ENCODE results near the gene HTR3C. TPM values are rescaled to one million over a fixed set of nuclear protein-coding genes. Genes with fewer than 3 reads are reported as not detected.
A peak's percentile ranks its signal among the peaks of the same experiment; 100 is the strongest.
"Not testable (repeated sequence)": the region's sequence is repeated elsewhere in the genome, so short reads cannot be mapped to it uniquely, and the experiment has no call there.

The HTR3C gene
- total RNA-seq, 1 donor, result not detected

GRCh38 chr3:184017672-184018423 is 35.0 kb upstream of the HTR3C start, which contains the start of gene ABCC5:
Gene ABCC5, minus strand, starts transcription at chr3:184017884. Its CDS starts 3,492 bp downstream, at chr3:184014392.
- H3K4me3 ChIP-seq (ENCODE audit: low read depth, low read length), result peak within 1 kb of the TSS; percentile 99
- TF ChIP-seq CTCF (IDR thresholded peaks at IDR 0.05; ENCODE audit: insufficient read depth, low read length), result no peak
- peak; percentile 93 for DNase-seq (ENCODE audit: low read depth)

- H3K4me3 ChIP-seq (ENCODE audit: low read depth, low read length), result peak overlapping the region; percentile 99
- no peak for DNase-seq (ENCODE audit: low read depth)
- TF ChIP-seq CTCF (IDR thresholded peaks at IDR 0.05; ENCODE audit: insufficient read depth, low read length), result no peak
Measured at GRCh38 chr3:184018424-184018973, 34.3 kb upstream of the HTR3C start.

- TF ChIP-seq CTCF (IDR thresholded peaks at IDR 0.05; ENCODE audit: insufficient read depth, low read length), result no peak
- DNase-seq (ENCODE audit: low read depth), result no peak
- no peak overlapping the region for H3K4me3 ChIP-seq (ENCODE audit: low read depth, low read length)
Measured at GRCh38 chr3:184022323-184022722, 30.5 kb upstream of the HTR3C start.

GRCh38 chr3:184025256-184025655 is 27.6 kb upstream of the HTR3C start:
- not testable (repeated sequence) for DNase-seq (ENCODE audit: low read depth); H3K4me3 ChIP-seq (ENCODE audit: low read depth, low read length)

- DNase-seq (ENCODE audit: low read depth); H3K4me3 ChIP-seq (ENCODE audit: low read depth, low read length): not testable (repeated sequence)
Measured at GRCh38 chr3:184028275-184028890, 24.5 kb upstream of the HTR3C start.

- DNase-seq (ENCODE audit: low read depth), result peak; percentile 48
- no peak for TF ChIP-seq CTCF (IDR thresholded peaks at IDR 0.05; ENCODE audit: insufficient read depth, low read length)
- H3K4me3 ChIP-seq (ENCODE audit: low read depth, low read length), result no peak overlapping the region
Measured at GRCh38 chr3:184029443-184029842, 23.4 kb upstream of the HTR3C start.

- no peak overlapping the region for H3K4me3 ChIP-seq (ENCODE audit: low read depth, low read length)
- TF ChIP-seq CTCF (IDR thresholded peaks at IDR 0.05; ENCODE audit: insufficient read depth, low read length), result no peak
- no peak for DNase-seq (ENCODE audit: low read depth)
Measured at GRCh38 chr3:184030536-184030935, 22.3 kb upstream of the HTR3C start.

Data from fibroblast of the aortic adventitia (primary cell).